HFF-Myc (cell line): ENCODE results near the gene BICRA.
"Not testable (repeated sequence)": the region's sequence is repeated elsewhere in the genome, so short reads cannot be mapped to it uniquely, and the experiment has no call there.

Experiments used
- DNase-seq: peaks from one replicate; pipeline ENCODE4 v3.0.0-alpha.2; 2011; ENCODE audit warnings: low read depth; ENCODE audit errors: extremely low read depth
- H3K4me3 ChIP-seq: replicated peaks from 2 replicates; pipeline ENCODE4 v1.5.1; 2011; ENCODE audit warnings: low read depth, mild to moderate bottlenecking, control low read depth, low read length
- CTCF ChIP-seq: IDR thresholded peaks from 2 replicates; pipeline ENCODE4 v1.5.1; 2012; ENCODE audit warnings: mild to moderate bottlenecking, low read depth, low read length, control low read depth; ENCODE audit errors: missing control alignments

Gene BICRA

DNA sequence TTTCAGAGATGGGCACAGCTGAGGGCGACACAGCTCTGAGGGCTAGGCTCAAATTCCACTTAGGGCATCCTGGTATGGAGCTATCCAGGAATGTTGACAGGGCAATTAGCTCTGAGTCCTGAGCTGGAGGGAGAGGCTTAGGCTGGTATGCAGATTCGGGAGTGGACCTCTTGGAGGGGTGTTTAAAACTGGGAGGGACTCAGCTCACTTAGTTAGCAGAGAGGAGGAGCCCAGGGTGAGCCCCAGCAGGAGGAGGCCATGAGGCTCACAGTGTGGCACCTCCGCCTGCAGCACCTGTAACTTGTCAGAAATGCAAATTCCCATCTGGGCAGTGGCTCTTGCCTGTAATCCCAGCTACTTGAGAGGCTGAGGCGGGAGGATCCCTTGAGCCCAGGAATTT lies 126.2 kb downstream of the BICRA start:
- no peak for TF ChIP-seq CTCF
- DNase-seq: no peak
- H3K4me3 ChIP-seq: no peak overlapping the region

GRCh38 chr19:47740866-47741519 lies 132.1 kb downstream of the BICRA start:
- no peak overlapping the region for H3K4me3 ChIP-seq
- TF ChIP-seq CTCF: no peak
- no peak for DNase-seq

GRCh38 chr19:47741544-47742140 lies 132.7 kb downstream of the BICRA start:
- no peak overlapping the region for H3K4me3 ChIP-seq
- DNase-seq: no peak
- TF ChIP-seq CTCF: no peak

DNA sequence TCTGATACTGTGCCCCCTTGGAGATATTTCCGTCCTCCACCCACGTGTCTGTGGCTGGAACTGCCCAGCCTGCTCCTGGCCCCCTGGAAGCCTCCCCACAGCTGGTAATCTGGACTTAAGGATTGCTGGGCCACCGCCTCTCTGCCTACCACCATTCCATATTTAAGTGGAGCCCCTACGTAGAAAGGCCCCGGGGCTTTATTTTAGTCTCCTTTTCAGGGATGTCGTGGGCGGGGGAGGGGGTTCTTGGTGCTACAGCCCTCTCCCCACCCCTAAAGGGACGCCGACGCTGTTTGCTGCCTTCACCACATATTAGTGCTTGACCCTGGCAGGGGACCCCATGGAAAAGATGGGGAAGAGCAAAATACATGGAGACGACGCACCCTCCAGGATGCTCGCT lies 133.7 kb downstream of the BICRA start:
- no peak for DNase-seq
- H3K4me3 ChIP-seq: peak overlapping the region; percentile 36
- no peak for TF ChIP-seq CTCF

- peak within 1 kb of the TSS; percentile 73 for H3K4me3 ChIP-seq
- no peak for TF ChIP-seq CTCF
- DNase-seq: peak; percentile 97
Observed at GRCh38 chr19:47745010-47745901, 136.3 kb downstream of the BICRA start, which contains the start of gene NOP53. Gene NOP53 (plus strand): TSS chr19:47745546. CDS start chr19:47745560, 14 bp downstream.

DNA sequence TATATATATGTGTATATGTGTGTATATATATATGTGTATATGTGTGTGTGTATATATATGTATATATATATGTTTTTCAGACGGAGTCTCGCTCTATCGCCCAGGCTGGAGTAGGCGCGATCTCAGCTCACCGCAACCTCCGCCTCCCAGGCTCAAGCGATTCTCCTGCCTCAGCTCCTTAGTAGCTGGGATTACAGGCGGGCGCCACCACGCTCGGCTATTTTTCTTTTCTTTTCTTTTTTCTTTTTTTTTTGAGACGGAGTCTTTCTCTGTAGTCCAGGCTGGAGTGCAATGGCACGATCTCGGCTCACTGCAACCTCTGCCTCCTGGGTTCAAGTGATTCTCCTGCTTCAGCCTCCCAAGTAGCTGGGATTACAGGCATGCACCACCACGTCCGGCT lies 137.2 kb downstream of the BICRA start:
- DNase-seq: not testable (repeated sequence)
- peak overlapping the region; percentile 73 for H3K4me3 ChIP-seq

DNA sequence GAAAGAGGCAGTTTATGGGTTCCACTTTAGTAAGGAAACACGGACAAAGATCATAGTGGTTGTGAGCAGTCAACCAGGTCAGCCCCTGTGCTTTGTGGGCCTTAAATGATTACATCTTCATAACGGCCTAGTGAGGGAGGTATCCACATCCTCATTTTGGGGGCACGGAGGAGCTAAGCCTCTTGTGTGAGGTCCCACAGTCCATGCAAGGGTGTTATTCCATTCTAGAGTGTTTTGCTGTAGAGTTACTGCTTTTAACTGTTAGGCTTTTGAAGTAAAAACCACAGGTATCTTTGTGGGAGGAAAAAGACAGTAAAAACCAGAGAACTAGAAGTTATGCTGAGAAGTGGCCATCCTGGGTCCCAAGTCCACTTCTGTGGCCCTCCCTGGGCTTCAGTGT lies 140.4 kb downstream of the BICRA start:
- TF ChIP-seq CTCF: no peak
- H3K4me3 ChIP-seq: no peak overlapping the region
- no peak for DNase-seq
